Limb (tissue), 2 donors: ENCODE results near the gene ADRA1B.
"Not testable (repeated sequence)": the region's sequence is repeated elsewhere in the genome, so short reads cannot be mapped to it uniquely, and the experiment has no call there.

Experiments
- DNase-seq, 2 donors: peaks; one replicate each; pipeline ENCODE4 v3.0.0-alpha.2; 2016; ENCODE audit errors: extremely low spot score in 2 of 2

The ADRA1B gene

DNA sequence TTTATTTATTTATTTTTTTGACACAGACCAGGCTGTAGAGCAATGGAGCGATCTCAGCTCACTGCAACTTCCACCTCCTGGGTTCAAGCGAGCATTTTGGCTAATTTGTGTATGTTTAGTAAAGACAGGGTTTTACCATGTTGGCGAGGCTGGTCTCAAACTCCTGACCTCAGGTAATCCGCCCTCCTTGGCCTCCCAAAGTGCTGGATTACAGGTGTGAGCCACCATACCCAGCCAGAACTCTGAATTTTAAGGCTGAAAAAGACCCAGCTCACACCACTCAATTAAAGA lies 49.5 kb downstream of the ADRA1B start:
- DNase-seq = not testable (repeated sequence)

GRCh38 chr5:159969966-159970365 lies 53.7 kb downstream of the ADRA1B start:
- no peak for DNase-seq

DNA sequence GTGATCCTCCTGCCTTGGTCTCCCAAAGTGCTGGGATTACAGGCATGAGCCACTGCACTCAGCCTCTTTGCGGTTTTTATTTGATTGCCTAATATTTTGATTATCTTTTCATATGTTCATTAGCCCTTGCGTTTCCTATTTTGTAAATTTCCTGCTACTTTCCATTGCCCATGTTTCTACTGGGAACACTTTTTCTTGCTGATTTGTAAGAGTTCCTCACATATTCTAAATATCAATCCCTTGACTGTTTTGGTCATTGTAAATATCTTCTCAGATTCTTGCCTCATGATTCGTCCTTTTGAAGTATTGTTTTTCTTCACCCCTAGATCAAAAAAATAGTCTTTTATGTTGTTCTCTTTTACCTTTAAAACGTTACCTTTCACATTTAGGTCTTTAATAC lies 54.8 kb downstream of the ADRA1B start:
- DNase-seq = no peak

DNA sequence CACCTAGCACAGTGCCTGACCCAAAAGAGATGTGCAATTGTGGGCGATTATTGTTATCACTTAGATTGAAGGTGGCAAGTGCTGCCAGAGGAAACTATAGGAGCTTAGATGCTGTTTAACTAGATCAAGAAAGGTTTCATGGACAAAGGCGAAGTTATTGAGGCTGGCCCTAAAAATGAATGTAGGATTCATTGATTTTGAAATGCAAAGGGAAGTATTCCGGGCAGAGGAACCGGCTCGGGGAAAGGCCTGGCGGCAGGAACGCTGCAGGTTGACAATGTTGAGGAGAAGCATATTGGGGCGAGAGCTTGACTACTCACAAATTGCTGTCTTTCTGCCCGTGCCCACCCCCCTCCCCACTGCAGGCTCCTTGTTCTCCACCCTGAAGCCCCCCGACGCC lies 55.2 kb downstream of the ADRA1B start:
- no peak for DNase-seq

DNA sequence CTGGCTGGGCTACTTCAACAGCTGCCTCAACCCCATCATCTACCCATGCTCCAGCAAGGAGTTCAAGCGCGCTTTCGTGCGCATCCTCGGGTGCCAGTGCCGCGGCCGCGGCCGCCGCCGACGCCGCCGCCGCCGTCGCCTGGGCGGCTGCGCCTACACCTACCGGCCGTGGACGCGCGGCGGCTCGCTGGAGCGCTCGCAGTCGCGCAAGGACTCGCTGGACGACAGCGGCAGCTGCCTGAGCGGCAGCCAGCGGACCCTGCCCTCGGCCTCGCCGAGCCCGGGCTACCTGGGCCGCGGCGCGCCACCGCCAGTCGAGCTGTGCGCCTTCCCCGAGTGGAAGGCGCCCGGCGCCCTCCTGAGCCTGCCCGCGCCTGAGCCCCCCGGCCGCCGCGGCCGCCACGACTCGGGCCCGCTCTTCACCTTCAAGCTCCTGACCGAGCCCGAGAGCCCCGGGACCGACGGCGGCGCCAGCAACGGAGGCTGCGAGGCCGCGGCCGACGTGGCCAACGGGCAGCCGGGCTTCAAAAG lies 55.7 kb downstream of the ADRA1B start:
- DNase-seq = peak in 1 of 2 donors; percentile 55

DNA sequence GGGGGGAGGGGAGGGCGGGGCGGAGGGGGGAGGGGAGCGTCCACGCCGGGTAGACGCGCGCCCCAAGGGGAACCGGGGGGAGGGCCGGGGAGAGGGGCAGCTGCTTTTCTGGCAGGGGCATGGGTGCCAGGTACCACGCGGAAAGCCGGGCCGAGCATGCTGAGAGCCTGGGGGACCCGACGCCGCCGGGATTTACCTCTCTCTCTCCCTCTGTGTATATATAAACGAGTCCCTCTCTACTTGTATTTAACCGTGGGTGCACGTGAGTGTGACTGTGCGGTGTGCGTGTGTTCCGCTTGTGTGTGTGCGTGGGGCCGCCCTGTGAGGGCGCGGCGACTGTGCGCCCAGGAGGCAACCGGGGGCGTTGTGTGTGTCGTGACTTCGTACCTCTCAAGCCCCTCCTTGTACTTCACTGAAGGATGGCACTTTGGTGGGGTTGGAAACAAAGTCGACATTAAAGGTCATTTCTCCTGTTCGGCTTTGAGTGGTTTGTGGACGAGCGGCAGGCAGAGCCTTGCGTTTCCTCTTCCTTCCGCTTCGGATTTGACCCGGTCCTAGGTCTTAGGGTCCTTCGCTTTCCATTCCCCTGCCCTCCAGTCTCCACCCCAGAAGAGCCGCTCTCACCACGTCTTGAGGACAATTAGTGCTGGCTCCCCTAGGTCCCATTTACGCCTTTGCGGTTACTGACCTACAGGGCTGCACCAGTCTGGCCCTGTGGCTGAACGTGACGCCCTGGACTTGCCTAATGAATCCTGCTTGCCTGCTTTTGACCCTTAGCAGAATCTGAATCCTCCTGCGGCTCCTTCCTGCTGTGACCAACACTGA lies 56.5 kb downstream of the ADRA1B start:
- no peak for DNase-seq

GRCh38 chr5:159975462-159976019 lies 59.3 kb downstream of the ADRA1B start:
- DNase-seq = no peak

- no peak for DNase-seq
These were observed 60.6 kb downstream of the ADRA1B start for GRCh38 chr5:159976921-159977320.

GRCh38 chr5:159978358-159978757 lies 62.1 kb downstream of the ADRA1B start:
- DNase-seq = no peak

- no peak for DNase-seq
These were observed 66.3 kb downstream of the ADRA1B start for GRCh38 chr5:159982421-159983173.

DNA sequence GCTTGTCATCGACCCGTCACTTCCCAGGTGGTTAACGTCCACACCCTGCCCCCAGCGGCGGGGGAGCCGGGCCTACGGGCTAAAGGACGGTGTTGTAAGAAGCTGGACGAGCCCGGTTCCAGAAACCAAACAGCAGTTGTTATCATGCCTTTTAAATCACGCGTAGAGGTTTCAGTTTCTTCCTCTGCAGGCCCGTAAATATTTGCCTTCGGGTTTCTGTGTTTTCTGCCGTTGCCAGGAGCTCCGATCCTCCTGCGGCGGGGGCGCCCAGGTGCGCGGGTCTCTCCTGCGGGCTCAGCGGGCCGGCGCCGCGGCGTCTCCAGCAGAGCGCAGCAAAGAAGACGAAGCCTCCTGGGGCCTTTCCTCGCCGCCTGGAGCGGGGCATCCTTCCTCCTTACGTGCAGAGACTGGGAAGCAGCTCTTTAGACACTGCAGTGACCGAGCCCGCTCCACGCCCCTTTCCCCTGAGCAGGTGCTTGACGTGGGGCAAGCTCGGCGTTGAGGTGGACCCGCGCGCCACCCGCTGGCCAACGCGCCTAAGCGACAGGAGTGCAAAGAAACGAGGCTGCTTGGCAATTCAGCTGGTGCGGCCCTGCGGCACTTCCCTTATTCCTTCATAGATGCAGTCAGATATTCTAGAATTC lies 70.9 kb downstream of the ADRA1B start:
- DNase-seq = peak; percentile 32 to 85

DNA sequence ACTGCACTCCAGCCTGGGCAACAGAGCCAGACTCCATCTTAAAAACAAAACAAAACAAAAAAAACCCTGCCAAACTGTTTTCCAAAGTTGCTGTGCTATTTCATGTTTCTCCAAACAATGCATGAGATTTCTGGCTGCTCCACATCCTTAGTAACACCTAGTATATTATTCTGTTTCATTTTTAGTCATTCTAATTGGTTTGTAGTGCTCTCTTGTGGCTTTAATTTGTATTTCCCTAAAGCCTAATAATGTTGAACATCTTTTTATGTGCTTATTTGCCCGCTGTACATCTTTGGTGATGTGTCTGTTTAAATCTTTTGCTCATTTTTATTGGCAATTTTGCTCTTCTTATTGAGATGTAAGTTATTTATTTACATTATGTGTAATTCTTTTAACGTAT lies 74.2 kb downstream of the ADRA1B start:
- no peak for DNase-seq

- no peak for DNase-seq
These were observed 76.3 kb downstream of the ADRA1B start for GRCh38 chr5:159992566-159992965.

- DNase-seq = no peak
These were observed 76.9 kb downstream of the ADRA1B start for GRCh38 chr5:159993194-159993593.

GRCh38 chr5:159995907-159996306 lies 79.6 kb downstream of the ADRA1B start:
- no peak for DNase-seq

- DNase-seq = no peak
These were observed 85.2 kb downstream of the ADRA1B start for GRCh38 chr5:160001457-160001856.

DNA sequence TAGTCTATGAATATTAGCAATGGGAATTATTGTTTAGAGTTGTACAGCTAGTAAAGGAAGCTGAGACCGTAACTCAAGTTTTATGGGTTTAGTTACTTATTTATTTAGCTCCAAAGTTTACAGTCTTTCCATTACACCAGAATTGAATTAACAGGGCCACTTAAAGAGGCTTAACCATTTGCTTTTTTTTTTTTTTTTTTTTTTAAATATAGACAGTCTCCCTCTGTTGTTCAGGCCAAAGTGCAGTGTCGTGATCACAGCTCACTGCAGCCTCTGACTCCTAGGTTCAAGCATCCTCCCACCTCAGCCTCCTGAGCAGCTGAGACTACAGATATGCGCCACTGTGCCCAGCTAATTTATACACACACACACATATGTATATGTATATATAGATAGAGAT lies 91.2 kb downstream of the ADRA1B start:
- DNase-seq = no peak

DNA sequence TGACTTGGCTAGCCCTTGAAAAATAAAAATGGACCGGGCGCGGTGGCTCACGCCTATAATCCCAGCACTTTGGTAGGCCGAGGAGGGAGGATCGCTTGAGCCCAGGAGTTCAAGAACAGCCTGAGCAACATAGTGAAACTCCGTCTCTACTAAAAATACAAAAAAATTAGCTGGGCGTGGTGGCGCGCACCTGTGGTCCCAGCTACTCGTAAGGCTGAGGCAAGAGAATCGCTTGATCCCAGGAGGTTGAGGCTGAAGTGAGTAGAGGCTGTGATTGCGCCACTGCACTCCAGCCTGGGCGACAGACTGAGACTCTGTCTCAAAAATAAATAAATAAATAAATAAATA lies 92.2 kb downstream of the ADRA1B start:
- not testable (repeated sequence) for DNase-seq

GRCh38 chr5:160008877-160009590 lies 92.8 kb downstream of the ADRA1B start, which contains the start of gene TTC1:
TSS of gene TTC1 (plus strand) at chr5:160009139. CDS start at chr5:160010529, 1,390 bp downstream.
- DNase-seq = peak; percentile 93 to 99

DNA sequence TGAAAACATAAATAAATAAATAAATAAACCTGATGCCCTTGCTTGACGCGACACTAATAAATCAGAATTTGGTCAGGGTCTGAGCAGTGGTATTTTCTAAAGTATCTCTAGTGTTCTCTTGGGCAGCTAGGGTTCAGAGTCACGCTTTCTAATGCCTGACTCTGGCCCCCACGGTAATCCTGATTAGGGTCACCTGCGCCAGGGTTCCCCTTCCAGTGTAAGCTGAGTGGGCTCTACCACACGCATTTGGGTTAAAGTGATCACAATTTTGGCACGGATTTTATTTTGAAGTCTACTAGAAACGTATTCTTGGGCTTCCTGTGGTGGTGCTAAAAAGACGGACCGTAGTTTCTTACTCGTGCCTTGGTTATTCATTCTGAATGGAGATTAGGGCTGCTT lies 93.3 kb downstream of the ADRA1B start:
- DNase-seq = no peak

- no peak for DNase-seq
These were observed 95.2 kb downstream of the ADRA1B start for GRCh38 chr5:160011471-160011870.
